Hepatocyte (in vitro differentiated cells): ENCODE results near the gene IL4I1.

ENCODE experiments used
- CTCF ChIP-seq: fragments of 200-600 bp; sonication (generic); IDR thresholded peaks from 2 replicates; pipeline ENCODE4 v1.5.1; 2016; ENCODE audit warnings: antibody characterized with exemption, mild to moderate bottlenecking; ENCODE audit not compliant: poor library complexity
- EZH2 ChIP-seq: fragments of 200-600 bp; sonication (generic); IDR thresholded peaks from 2 replicates; pipeline ENCODE4 v1.6.1; 2016; ENCODE audit warnings: antibody characterized with exemption, mild to moderate bottlenecking, borderline replicate concordance

DNA sequence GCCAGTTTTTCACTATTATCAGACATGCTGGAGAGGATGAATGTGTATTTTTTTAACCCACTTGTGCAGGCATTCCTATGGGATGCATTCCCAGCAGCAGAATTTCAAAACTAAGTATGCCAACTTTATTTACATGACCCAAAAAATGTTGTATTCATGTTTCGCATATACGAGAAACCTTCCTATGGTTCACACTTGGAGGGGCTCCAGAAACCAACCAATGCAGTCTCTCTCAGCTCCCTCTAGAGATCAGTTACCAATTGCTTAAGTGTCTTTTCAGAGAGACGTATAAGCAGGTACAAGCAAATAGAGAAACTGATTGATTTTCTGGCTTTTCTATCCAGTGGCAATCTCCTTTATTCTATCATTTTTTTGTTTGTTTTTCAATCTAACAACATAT, 51.3 kb downstream of the IL4I1 start:
- TF ChIP-seq CTCF: no peak
- TF ChIP-seq EZH2: no peak
